Activated CD4-positive, alpha-beta T cell treated with anti-CD3 and anti-CD28 coated beads for 48 hours (primary cell): Measurements from ENCODE around the gene PANX1.
A peak's percentile ranks its signal among the peaks of the same experiment; 100 is the strongest.

ENCODE experiments used
- DNase-seq: peaks from one replicate; pipeline ENCODE4 v3.0.0-alpha.2; 2020

Gene PANX1

DNA sequence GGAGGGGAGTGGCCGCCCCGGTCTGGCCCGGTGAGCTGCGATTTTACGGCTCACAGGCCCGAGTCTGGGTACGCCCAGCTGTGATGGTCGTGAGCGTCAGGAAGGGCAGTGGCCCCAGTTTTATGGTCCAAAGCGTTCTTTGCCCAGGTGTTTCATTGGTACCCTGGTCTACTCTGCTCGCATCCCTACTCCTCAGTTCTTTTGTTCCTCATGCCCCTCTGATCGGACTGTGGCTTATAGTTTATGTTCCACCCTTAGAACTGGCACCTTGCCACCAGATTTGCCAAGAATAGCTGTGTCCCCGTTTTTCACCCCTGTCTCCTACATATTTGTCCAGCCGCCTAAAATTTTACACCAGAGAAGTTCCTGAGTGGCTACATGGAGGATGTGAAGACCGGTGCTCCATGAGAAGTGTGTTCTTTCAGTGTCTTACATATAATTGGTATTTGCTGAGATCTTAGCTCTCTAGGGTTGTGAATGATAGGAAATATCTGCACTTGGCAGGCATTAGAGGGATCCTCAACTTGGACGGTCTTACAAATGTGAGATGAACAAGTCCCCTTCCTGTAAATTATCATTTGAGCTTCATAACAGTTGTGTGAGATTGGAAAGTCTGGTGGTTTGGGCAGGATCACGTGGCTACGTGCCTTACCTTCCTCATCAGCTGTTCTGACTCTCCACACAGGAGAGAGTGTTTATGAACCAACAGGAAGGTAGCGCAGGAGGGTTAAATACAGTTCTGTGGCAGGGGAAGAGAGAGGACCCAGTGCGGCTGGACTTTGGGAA, 1.1 kb downstream of the PANX1 start:
- no peak for DNase-seq

DNA sequence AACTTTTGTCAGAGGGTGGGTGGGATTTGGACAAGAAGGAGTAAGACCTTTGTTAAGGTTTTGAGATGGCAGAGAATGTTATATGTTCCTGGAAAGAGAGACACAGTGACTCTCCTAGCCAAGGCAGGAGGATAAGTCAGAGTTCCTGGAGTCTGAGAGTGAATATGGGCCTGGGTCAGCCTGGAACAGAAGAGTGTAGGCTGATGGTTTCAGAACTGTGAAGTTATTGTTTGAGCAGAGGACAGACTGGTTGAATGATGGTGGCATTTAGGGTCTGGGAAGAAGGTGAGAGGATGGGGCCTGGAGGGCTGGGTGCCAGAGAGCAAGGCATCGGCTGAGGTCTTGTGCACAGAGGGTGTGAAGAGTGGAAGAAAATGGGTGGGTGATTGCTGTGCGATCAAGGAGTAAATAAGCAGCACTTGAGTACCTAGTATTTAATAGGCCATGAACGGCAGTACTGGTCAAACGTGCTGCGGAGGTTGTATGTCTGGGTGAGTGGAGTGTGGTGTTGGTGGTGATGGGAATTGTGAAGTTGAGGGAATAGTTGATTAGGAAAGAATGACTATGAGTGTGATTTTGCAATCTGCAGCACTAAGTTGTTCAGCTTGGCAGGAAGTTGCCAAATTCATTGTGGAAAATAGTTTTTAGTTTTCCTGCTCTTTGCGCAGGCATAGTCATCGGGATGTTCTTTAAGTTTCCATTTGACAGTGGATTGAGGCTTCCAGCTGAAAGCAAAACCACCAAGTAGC, 1.8 kb downstream of the PANX1 start:
- no peak for DNase-seq

DNA sequence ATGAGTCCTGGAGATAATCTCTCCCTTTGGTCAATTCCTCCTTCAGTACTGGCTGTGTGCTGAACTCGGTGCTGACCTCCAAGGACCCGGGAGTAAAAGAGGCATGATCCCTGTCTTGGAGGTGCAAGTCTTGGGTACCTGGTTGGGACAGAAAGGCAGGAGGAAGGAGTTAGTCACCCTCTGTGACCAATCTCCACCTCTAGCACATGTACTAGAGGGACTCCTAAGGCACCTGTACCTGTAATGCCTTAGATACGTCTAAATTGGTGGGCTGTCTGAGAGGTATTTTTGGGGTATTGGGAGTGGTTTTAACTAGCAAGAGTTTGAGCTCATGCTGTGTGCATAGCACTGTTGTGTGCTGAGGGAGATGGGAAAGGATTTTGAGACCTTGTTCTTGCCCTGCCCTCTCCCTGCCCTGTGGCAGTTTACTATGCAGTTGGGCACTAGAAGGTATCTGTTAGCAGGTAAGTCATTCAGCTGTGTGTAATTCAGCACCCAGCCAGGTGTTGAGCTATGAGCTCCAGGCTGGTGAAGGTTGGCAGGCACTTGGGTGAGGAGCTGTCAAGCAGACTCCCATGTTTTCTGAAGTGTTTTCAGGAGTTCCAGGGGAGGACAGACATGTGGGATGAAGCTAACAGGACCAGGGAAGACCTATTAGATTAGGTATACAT, 2.5 kb downstream of the PANX1 start:
- DNase-seq, result no peak

DNA sequence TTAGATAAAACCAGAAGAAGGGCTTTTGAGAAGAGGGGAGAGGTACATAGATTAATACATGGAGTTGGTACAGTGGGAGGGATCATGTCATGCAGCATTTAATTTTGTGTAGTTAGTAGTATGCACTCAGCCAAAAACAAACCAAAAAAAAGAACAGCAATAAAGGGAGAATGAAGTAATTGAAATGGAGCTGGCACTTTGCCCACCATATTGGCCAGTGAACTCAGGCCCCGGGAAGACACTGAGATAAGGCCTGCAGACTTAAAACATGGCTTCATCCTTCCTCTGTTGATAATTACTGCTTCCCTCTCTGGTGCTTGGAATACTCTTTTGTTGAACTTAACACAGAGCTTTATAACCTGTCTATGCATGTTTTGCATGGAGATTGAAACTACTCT, 3.1 kb downstream of the PANX1 start:
- DNase-seq, result no peak

DNA sequence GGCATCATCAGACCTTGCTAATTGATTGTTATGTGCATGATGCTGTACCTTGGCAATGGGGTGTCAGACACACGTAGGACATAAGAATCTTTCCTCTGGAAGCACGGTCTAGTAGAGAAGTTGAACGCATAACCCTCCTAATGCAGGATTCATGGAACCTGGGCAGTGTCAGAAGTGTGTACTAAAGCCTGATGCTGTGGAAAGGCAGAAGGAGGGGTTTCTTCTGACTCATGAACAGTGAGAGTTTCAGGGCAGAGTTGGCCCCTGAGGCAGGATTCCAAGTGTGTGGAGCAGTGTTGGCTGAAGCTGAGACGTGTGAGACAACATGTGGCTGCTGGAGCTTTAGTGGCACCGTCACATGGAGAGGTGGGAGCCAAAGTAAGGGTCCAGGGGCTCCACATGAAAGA, 3.5 kb downstream of the PANX1 start:
- no peak for DNase-seq

DNA sequence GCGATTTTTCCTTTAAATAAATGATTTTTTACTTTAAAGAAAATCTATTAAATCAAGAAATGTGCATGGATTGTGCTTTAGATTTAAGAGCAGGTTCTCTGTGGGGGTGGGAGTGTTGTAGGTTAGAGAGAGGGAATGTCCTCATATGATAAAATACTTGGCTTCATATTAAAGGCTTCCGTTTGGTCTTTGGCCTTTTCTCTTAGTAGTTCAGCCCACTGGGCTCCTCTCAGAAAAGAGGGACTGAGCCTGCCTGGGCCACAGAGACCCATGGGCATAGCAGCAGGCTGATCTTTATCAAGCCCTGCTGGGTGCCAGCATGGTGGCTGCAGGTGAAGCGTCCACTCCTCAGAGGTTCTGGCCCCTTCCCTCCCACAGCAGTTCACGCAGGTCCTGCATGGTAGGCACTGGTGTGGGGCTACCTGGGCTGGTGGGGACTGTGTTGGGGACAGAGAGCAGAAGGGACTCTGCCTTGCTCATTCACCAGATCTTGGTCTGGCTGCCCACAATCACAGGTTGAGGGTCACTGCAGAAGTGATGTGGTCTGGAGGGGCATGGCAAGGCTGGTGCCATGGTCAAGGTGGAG, 4.3 kb downstream of the PANX1 start:
- no peak for DNase-seq

DNA sequence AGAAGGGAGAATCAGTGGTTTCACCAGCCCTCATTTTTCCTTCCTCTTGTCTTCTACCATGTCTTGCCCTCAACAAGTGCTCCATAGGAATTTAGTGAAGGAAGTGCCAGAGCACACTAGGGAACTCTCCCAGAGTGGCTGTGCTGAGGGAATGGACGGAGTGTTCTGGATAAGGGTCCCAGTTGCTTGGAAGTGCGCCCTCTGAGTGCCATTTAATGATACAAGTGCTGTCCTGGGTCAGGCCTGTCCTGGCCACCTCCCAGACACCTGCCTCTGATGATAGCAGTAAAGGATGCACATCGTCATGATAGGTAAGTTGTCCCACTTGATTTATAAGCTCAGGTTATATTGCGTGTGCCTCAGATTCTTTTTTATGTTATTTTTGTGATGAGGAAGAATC, 5.1 kb downstream of the PANX1 start:
- no peak for DNase-seq

DNA sequence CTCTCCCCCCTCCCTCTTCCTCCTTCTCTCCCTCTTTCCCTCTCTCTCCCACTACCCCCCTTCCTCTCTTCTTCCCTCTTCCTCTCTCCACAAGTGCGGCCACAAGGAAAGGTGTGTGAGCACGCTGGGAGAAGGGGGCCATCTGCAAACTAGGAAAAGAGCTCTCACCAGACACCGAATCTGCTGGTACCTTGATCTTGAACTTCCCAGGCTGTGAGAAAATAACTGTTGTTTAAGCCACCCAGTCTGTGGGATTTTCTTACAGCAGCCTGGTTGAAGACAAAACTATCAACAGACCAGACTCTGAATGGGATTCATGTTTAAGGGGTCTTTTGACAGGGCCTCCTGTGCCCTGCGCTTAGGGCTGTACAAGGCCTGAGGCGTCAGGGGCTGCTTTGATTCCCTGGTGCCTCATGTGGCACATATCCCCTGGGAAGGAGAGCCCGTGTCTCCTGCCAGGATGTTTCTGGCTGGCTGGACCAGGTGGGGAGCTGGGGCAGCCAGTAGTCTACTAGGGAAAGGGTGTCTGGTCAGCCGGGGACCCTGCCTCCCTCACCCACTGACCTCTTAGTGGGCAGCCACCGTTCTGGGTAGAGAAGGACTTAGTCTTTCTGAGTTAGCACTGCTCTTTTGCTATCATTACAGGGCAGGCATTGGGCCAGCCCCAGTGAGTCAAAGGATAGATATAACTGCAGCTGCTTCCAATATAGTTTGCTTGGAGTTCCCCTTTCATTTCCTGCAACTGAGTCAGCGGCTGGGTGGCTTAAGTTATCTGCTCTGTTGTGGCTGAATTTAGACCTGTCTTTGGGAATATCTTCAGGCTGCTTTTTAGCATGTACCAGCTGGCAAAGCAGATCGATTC, 6.2 kb downstream of the PANX1 start:
- DNase-seq, result peak; percentile 61

DNA sequence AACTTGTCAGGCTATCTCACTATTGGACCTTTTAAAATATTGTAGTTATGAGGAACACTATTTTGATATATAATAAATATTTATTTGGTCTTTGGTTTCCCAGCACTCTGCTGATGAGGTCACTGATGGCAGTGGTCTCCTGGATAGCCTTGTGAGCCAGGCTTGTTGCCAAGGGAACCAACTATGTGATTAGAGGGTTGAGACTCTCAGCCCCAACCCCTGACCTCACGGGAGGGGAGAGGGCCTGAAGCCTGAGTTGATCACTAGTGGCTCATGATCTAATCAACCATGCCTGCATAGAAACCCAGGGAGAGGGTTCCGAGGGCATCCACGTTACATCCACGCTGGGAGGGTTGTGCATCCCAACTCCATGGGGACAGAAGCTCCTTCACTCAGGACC, 10.8 kb downstream of the PANX1 start:
- DNase-seq, result no peak

DNA sequence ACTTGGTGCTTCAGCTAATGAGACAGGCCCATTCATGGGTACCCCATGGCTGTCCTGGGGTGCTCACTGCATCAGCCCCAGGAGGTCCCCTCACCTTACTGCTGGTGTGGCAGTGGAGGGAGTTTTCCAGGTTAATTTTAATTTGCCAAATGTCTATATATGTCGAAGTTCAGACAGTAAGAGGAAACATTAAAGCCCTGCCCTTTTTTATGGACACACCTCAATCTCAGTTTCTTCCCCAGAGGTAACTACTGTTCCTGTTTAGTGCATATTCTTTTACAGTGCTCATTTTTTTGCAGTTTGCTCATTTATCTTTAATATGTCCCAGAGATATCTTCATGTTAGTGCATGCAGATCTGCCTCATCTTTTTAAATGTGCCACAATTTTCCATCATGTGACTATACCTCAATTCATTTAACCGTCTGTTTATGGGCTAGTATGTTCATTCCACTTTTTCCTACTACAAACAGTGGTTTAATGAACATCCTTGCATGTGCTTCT, 11.6 kb downstream of the PANX1 start:
- DNase-seq, result no peak

DNA sequence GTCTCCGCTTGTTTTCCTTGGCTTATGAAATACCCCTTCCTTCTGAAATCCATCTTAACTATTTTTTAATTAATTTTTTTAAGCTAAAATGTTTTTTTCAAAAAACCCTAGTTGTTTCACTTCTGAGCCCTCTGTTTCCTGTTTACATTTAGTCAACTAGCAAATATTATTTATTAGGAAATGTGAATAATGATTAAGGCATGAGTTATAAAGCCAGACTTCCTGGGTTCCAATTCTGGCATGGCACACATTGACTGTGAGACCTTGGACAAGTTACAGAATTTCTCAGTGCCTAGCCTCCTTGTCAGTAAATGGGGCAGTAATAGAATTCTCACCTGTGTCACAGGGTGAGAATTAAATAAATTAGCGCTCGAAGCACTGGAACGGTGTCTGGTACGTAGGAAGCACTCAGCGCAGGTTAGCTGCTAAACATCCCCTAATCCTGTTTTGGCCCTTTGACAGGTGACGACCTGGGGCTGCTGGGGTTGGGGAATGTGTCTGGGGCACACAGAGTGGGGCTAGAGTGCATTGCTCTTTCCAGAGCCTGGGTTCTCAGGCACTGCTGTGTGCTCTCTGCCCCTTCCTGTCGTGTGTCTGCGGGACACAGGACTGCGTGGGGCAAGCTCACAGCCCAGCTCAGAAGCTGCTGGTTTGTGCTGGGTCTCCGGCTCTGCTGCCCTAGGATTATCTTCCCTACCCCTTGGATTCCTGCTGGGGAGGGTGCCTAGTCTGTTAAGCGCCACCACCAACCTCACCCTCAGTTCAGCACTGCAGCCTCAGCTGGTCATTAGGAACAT, 13.1 kb downstream of the PANX1 start:
- DNase-seq, result no peak

DNA sequence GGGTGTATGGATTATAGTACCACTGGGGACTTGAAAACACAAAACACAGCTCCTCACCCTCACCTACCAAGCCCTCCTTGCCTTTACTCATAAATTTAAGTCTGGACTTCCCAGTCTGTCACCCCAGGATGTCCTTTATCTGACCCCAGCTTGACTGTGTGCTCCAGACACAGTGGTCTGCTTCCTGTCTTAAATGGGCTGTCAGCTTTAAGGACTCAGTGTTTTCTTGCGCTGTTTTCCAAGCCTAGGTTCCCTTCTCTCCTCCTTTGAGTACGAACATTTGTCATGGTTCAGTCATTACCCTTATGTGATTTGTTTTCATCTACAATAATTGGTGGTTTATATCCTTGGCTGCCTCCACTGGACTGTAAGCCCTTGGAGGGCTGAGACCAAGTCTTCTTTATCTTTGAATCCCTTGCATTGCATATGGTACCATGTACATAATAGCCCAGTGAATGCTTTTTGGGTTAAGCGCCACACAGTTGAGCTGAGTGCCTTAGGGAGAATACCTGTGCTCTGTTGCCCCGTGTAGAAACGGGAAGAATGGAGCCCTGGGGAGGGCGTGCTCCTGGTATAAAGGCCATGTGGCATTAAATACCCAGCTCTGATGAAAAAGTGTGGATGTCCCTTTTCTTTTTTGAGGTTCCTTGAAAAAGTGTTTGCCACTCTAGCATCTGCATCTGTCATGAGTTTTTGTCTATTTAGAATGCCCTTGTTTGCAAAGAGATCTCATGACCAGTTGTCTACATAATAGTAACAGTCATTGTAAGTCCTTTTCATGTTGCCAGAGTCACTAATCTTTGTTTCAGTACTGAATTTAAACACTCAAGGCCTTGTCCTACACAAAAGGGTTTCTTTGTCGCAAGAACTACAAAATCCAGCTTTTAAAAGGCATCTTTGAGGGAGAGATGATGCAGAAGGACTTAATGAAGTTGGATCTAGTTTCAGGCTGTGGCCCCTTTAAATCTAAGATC, 14.0 kb downstream of the PANX1 start:
- no peak for DNase-seq

DNA sequence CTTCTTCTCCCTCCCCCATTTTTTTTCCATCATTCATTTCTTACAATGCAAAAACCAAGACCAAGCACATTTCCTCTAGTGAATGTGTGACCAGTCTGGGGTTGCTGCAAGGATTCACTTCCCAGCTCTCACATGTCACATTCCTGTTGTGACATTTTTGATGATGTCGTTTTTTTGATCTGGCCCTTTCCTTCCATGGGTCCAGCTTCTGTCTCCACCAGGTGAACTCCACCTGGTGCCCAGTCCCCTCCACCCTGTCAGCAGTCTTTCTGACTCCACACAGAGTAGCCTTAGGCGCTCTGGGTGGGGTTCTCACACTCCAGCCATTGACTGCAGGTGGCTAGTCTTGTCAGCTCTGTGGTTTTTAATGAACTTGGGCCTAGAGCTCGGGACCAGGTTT, 15.6 kb downstream of the PANX1 start:
- no peak for DNase-seq

DNA sequence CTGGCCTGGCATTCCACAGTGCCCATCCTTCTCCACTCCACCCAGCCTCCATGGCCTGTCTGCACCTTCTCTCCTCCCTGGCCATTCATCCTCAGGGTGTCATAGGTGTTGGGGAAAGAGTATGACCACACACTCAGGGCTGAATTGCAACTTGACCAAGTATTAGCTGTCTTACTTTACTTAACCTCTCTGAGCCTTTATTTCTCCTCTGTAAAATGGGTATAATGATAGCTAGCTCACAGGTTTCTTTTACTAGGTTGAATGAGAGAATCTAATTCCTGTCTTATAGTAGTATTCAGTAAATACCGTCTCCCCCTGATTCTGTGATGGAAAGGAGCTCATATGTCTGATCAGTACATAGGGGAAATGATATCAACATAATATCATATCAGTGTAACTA, 16.0 kb downstream of the PANX1 start:
- no peak for DNase-seq

DNA sequence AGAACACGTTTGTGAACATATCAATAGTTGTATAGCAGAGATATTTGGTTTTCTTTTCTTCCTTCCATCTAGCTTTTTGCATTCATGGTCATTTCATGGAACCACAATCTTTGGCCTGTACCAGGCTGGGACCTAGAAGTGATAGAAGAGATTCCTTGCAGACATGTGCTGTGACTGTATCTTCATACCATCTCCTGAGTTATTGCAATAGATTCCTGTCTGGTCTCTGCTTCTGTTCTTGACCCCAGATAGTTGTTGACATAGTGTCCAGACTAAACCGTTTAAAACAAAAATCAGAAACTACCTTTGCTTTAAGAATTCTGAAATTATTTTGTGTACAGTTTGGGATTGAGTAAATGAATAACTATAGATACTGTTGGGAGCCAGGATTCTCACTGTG, 16.8 kb downstream of the PANX1 start:
- no peak for DNase-seq

DNA sequence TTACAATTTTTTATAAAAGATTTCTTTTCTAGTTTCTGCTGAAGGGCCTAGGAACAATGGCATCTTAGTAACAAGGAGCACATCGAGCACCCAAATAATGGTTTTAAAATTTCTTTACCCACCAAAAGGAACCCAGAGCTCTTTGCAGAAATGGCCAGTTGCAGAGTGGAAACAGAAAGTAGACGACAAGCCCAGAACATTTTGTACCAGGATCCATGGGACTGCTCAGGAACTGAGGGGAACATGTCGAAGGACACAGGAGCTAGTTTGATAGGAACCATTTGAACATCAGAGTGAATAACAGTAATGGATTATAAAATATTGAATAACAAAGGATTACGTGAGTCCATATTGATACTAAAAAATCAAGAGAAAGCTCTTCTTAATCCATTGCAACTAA, 17.3 kb downstream of the PANX1 start:
- no peak for DNase-seq

DNA sequence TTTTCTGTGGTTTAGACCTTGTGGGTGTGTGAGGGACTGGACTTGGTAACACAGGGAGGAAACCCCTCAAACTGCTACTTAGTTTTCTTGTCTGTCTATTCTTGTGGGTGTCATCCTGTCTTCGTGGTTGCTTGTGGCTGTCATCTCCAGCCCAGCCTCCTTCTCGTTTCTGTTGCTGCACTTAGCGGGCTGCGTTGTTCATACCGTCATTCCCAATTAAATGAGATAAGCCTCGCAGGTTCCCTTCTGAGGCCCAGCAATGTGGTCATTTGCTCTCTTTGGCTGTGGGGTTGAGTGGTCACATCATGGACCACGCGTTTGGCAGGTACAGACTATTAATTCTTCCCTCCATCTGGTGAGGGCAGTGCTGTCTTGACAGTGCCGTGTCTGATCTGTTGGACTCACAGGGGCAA, 18.8 kb downstream of the PANX1 start:
- DNase-seq, result peak; percentile 43

DNA sequence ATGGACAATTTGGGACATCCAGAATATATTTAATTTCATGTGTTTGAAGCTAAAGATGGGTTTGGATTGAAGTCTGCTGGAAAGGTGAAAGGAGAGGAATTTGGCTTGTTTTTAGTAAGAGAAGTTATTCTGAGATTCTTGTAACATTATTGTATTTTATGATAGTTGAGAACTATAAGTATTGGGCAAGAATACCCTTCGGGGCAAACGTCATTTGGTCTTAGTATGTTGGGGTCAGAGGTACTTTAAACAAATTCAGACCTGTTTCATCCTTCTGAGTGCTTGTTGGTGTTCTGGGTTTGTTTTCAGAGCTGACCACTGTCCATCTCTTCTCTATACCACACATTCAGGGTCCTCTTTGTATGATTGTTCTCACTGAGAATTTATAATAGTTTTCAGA, 19.5 kb downstream of the PANX1 start:
- DNase-seq, result no peak

DNA sequence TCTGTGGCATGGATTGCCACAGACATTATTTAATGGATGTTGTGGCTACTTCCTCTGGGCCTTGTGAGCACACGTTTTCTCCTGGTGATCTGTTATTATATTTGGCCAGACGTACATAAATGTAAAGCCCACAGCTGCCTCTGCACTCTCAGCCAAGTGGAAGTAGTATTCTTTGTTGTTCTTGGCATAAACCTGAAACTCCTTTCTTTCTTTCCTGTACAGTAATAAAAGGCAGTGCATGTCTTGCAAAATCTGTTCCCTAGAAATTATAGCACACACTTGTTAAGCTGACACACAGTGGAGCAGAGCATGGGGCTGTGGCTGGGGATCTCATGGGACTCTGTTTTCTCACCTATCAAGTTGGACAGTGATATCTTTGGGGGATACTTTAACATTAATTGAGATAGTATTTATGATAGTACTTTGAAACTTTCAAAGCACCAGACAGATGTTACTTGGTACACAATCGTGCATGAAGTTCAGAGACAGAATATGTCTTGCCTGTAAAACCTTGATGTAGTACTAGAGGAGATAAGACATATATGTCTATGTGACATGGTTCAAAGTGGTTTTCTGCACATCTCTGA, 20.9 kb downstream of the PANX1 start:
- DNase-seq, result no peak

DNA sequence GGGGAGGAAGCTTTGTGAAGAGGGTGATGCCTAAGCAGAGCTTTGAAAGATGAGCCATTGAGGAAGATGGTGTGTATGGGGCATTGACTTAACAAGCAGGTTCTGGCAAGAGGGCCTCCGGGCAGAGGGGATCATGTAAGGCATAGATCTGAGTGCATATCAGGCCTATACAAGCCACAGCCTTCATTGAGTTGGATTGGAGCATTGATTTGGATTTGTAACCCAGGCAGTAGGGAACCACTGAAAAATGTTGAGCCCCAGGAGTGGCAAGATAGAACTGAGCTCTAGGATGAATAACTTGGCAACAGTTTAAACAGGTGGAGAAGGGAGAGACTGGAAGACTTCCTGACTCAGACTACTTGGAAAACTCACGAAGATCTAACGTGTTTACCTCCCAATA, 21.4 kb downstream of the PANX1 start:
- DNase-seq, result no peak
